C4-2B (cell line): ENCODE results near the gene DUOX2.

Experiments used
- CTCF ChIP-seq: fragments of 450-650 bp; conservative IDR thresholded peaks from 2 replicates; pipeline ENCODE4 v1.5.1; 2017; ENCODE audit warnings: mild to moderate bottlenecking
- ZFX ChIP-seq: fragments of 450-650 bp; IDR thresholded peaks from 2 replicates; pipeline ENCODE4 v1.6.1; 2017

- TF ChIP-seq CTCF, result no peak
- no peak for TF ChIP-seq ZFX
These were observed 3.5 kb upstream of the DUOX2 start for GRCh38 chr15:45117308-45118130.
